Kidney (tissue), 14 donors: Measurements from ENCODE around the gene RBM8A. TPM values are rescaled to one million over a fixed set of nuclear protein-coding genes. Genes with fewer than 3 reads are reported as not detected.

Experiments
- DNase-seq, 5 donors: peaks; one replicate each; pipeline ENCODE4 v3.0.0-alpha.2; 2013 to 2020
- FAIRE-seq: peaks from 2 replicates; lab custom pipeline; 2012; peaks lifted over from hg19 to GRCh38; lab: Jason Lieb, UNC
- H3K27ac ChIP-seq, 2 donors: one replicate each; pipeline ENCODE4 v1.7.0; 2013; ENCODE audit warnings: low read depth in 2 of 2, low read length in 2 of 2, inconsistent platforms in 1 of 2
- H3K27me3 ChIP-seq: one replicate; pipeline ENCODE4 v1.7.1; 2013; ENCODE audit warnings: low read length, inconsistent platforms; ENCODE audit not compliant: control insufficient read depth, insufficient read depth
- H3K36me3 ChIP-seq, 3 donors: one replicate each; pipeline versions ENCODE4 v1.7.0 to v1.7.1; 2013; ENCODE audit warnings: low read length in 3 of 3, control low read depth in 1 of 3, inconsistent platforms in 1 of 3; ENCODE audit not compliant: insufficient read depth in 3 of 3, control insufficient read depth in 2 of 3
- H3K4me1 ChIP-seq, 3 donors: one replicate each; pipeline versions ENCODE4 v1.7.0 to v1.7.1; 2013; ENCODE audit warnings: low read length in 3 of 3, inconsistent platforms in 1 of 3, low read depth in 1 of 3; ENCODE audit not compliant: control insufficient read depth in 2 of 3, insufficient read depth in 2 of 3
- H3K4me3 ChIP-seq, 3 donors: one replicate each; pipeline versions ENCODE4 v1.7.0 to v1.8.1; 2013; ENCODE audit warnings: low read length in 3 of 3, control low read depth in 1 of 3, inconsistent platforms in 1 of 3
- H3K9ac ChIP-seq, 3 donors: one replicate each; pipeline versions ENCODE4 v1.7.0 to v1.7.1; 2013; ENCODE audit warnings: low read length in 3 of 3, control low read depth in 1 of 3, inconsistent platforms in 1 of 3
- H3K9me3 ChIP-seq, 3 donors: one replicate each; pipeline versions ENCODE4 v1.7.0 to v1.7.1; 2013; ENCODE audit warnings: low read length in 3 of 3, control low read depth in 1 of 3, inconsistent platforms in 1 of 3; ENCODE audit not compliant: control insufficient read depth in 2 of 3, insufficient read depth in 1 of 3
- intact Hi-C: fragments of 100-400 bp; cut with DNase I; formaldehyde crosslinking; loops from one replicate; pipeline ENCODE4 v1.11.1; 2022
- polyA plus RNA-seq: library from polyadenylated mRNA; stranded (reverse); fragments of 350-450 nt; fragmentation: Illumina TruSeq; extraction: RNeasy Lipid Tissue Mini Kit (QIAGEN cat#74804); gene quantifications from one replicate; pipeline ENCODE4 v1.2.3, GENCODE V29; 2014; ENCODE audit warnings: low read depth, low replicate concordance; ENCODE audit not compliant: insufficient read depth
- total RNA-seq: library from RNA; stranded (reverse); fragmentation: NEBNext Ultra II Directional; extraction: Animal tissue kit (Norgen Biotek cat#: 25700); gene quantifications from one replicate; pipeline ENCODE4 v1.2.1, GENCODE V29; 2021
- TF ChIP-seq, protein P1 (sequence below): IDR thresholded peaks from 3 replicates; pipeline ENCODE4 v1.5.1; 2012; ENCODE audit warnings: mild to moderate bottlenecking, moderate library complexity, borderline replicate concordance; ENCODE audit not compliant: insufficient read depth; ENCODE audit errors: extremely low read depth
- donor health status: control.
- donor health status: control.
- donor health status: control.
- donor health status: control.
- donor health status: control.
- donor health status: DM: yes; HTN: yes; CAD: no.
- donor health status: Normal renal cell carcinoma (clear cell type).

RBM8A gene
- total and polyA plus RNA-seq, 2 donors from 2014 or later: 105 to 131 TPM

GRCh38 chr1:145951526-145951925 lies 24.2 kb upstream of the RBM8A start:
- FAIRE-seq (no peak), DNase-seq (no peak)
- no peak overlapping the region for H3K9ac ChIP-seq
- H3K27me3 ChIP-seq: no peaks in the 10 kb centered on the region
- H3K4me1 ChIP-seq: peaks cover 0 to 5% (median 0%) of the 10 kb centered on the region in 3 donors
- no peaks in the 10 kb centered on the region for H3K9me3 ChIP-seq
- no peak overlapping the region for H3K27ac ChIP-seq
- H3K4me3 ChIP-seq: no peak overlapping the region
- intact Hi-C loops: no loop called here
- TF ChIP-seq, protein P1, sequence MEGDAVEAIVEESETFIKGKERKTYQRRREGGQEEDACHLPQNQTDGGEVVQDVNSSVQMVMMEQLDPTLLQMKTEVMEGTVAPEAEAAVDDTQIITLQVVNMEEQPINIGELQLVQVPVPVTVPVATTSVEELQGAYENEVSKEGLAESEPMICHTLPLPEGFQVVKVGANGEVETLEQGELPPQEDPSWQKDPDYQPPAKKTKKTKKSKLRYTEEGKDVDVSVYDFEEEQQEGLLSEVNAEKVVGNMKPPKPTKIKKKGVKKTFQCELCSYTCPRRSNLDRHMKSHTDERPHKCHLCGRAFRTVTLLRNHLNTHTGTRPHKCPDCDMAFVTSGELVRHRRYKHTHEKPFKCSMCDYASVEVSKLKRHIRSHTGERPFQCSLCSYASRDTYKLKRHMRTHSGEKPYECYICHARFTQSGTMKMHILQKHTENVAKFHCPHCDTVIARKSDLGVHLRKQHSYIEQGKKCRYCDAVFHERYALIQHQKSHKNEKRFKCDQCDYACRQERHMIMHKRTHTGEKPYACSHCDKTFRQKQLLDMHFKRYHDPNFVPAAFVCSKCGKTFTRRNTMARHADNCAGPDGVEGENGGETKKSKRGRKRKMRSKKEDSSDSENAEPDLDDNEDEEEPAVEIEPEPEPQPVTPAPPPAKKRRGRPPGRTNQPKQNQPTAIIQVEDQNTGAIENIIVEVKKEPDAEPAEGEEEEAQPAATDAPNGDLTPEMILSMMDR: no peak
- no peaks in the 10 kb centered on the region for H3K36me3 ChIP-seq

DNA sequence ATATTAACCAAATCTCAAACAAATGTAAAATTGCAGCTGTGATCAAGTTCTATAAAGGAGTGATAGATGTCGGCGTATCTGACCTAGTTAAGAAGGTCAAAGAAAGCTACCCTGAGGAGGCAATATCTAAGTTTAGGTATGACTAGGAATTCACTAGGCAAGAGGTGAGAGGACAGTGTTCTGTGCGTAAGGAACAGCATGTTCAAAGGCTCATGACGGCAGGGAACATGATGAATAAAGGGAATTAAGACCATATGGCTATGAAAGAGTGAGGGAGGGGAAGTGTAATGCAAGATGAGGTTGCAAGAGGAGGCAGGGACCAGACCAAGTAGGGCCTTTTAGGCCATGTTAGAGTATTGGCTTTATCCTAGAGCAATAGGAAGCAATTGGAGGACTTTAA lies 21.9 kb upstream of the RBM8A start:
- Histone ChIP-seq H3K4me1 (no peaks in the 10 kb centered on the region), H3K36me3 (no peaks in the 10 kb centered on the region), H3K9me3 (no peaks in the 10 kb centered on the region), H3K9ac (no peak overlapping the region), H3K27ac (no peak overlapping the region), H3K27me3 (no peaks in the 10 kb centered on the region), H3K4me3 (no peak overlapping the region)
- TF ChIP-seq, protein P1: no peak
- intact Hi-C loops: no loop called here
- no peak for DNase-seq
- FAIRE-seq: no peak

DNA sequence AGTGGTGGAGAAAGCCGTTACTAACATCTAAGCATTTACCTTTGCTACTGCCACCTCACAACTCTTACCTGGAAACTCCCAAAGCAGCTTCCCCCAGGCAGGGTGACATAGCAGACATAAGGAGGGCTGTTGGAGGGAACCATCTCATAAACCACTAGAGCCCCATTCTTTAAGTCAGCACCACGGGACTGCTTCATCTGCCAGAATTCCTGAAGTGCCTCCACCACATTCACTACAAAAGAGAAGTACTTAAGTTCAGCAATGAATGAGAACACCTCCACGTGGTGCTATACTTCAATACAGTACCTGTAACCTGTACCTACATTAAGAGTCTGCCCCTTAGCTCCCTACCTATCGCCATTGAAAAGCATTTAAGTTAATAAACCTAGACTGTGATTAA lies 20.3 kb upstream of the RBM8A start:
- Histone ChIP-seq H3K4me1 (no peaks in the 10 kb centered on the region), H3K4me3 (no peak overlapping the region), H3K9ac (no peak overlapping the region), H3K27ac (no peak overlapping the region), H3K27me3 (no peaks in the 10 kb centered on the region), H3K9me3 (no peaks in the 10 kb centered on the region), H3K36me3 (no peaks in the 10 kb centered on the region)
- FAIRE-seq: no peak
- intact Hi-C loops: no loop called here
- DNase-seq: no peak
- TF ChIP-seq, protein P1: no peak

- no peak overlapping the region for H3K9ac ChIP-seq
- intact Hi-C loops: no loop called here
- H3K4me3 ChIP-seq: no peak overlapping the region
- H3K4me1 ChIP-seq: no peaks in the 10 kb centered on the region
- H3K9me3 ChIP-seq: no peaks in the 10 kb centered on the region
- H3K27me3 ChIP-seq: no peaks in the 10 kb centered on the region
- TF ChIP-seq, protein P1: no peak
- H3K27ac ChIP-seq: no peak overlapping the region
- DNase-seq: no peak
- peaks cover 0 to 3% (median 0%) of the 10 kb centered on the region in 3 donors for H3K36me3 ChIP-seq
- no peak for FAIRE-seq
These were observed 19.2 kb upstream of the RBM8A start for GRCh38 chr1:145946477-145946986.
